ENCODE results near the gene BTC. TPM values are rescaled to one million over a fixed set of nuclear protein-coding genes. Genes with fewer than 3 reads are reported as not detected.

Gene BTC
- total RNA-seq, 4 donors from 2014 or later: 0.10 to 0.16 TPM; not detected in 2

DNA sequence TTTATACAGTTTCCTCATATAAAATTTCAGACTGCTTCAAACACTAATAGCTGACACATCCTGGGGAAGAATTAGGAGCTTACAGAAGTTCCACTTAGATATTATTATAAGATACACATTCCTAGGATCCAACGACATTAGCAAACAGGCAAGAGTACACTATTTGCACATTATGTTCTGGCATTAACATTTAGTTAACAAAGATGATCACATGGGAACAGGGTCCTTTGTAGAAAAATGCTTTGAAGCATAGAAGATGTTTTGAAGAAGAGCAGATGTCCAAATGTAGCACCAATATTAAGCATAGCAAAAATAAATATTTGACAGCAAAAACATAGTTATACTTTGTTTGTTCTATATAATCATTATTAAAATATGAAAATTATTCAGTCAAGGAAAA lies 52.1 kb downstream of the BTC start:
- DNase-seq: no peak
- H3K36me3 ChIP-seq: no peaks in the 10 kb centered on the region
- ATAC-seq: no peak
- no peak overlapping the region for H3K4me3 ChIP-seq
- H3K4me1 ChIP-seq: no peaks in the 10 kb centered on the region
- no peaks in the 10 kb centered on the region for H3K27me3 ChIP-seq
- no peak overlapping the region for H3K27ac ChIP-seq
- in situ Hi-C loops (cut with MboI; ENCODE audit: low sequenced_read_pairs in 4 of 4) (no loop called here), intact Hi-C loops (cut with DNase I; ENCODE audit: low total_unique reads) (no loop called here)
- H3K9me3 ChIP-seq: no peaks in the 10 kb centered on the region
- TF ChIP-seq POLR2A (IDR thresholded peaks at IDR 0.05): no peak
- TF ChIP-seq, protein P1, sequence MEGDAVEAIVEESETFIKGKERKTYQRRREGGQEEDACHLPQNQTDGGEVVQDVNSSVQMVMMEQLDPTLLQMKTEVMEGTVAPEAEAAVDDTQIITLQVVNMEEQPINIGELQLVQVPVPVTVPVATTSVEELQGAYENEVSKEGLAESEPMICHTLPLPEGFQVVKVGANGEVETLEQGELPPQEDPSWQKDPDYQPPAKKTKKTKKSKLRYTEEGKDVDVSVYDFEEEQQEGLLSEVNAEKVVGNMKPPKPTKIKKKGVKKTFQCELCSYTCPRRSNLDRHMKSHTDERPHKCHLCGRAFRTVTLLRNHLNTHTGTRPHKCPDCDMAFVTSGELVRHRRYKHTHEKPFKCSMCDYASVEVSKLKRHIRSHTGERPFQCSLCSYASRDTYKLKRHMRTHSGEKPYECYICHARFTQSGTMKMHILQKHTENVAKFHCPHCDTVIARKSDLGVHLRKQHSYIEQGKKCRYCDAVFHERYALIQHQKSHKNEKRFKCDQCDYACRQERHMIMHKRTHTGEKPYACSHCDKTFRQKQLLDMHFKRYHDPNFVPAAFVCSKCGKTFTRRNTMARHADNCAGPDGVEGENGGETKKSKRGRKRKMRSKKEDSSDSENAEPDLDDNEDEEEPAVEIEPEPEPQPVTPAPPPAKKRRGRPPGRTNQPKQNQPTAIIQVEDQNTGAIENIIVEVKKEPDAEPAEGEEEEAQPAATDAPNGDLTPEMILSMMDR (IDR thresholded peaks at IDR 0.05 in 4 of 5, conservative IDR thresholded peaks at IDR 0.05 in 1 of 5): no peak

DNA sequence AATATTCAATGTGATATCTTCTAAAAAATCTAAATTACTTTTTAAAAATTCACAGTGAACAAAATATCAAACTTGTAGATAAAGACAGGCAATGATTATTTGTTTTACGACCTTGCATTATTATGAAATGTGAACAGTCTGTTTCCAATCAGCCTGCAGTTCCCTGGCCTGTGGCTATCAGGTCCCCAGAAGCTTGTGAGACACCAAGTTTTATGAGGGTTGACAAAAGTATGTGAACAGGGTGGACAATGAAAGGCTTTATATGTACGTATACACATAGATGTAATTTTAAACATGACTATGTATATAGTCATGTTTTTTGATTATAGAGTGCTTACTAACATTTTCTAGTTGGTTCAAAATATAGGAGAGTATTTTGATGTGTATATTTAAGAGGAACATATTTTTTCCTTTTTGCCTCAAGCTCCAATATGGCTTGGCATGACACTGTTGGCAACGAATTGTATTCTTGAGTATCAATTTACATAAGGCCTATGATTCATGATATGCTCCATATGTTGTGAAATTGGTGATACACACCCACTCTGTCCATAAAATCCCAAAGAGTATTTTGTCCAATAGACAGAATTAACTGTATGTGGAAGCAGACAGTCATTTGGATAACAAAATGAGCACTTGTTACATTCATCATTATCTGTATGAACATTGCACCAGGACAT lies 55.7 kb downstream of the BTC start:
- no peak overlapping the region for H3K4me3 ChIP-seq
- no peaks in the 10 kb centered on the region for H3K36me3 ChIP-seq
- ATAC-seq: no peak
- H3K4me1 ChIP-seq: no peaks in the 10 kb centered on the region
- no peaks in the 10 kb centered on the region for H3K27me3 ChIP-seq
- H3K27ac ChIP-seq: no peak overlapping the region
- intact Hi-C loops (cut with DNase I; ENCODE audit: low total_unique reads): no loop called here
- no peaks in the 10 kb centered on the region for H3K9me3 ChIP-seq
- TF ChIP-seq, protein P1 (IDR thresholded peaks at IDR 0.05 in 4 of 5, conservative IDR thresholded peaks at IDR 0.05 in 1 of 5): no peak
- no peak for TF ChIP-seq POLR2A (IDR thresholded peaks at IDR 0.05)
- DNase-seq: no peak
- in situ Hi-C loops (cut with MboI; ENCODE audit: low sequenced_read_pairs in 4 of 4): no loop called here

DNA sequence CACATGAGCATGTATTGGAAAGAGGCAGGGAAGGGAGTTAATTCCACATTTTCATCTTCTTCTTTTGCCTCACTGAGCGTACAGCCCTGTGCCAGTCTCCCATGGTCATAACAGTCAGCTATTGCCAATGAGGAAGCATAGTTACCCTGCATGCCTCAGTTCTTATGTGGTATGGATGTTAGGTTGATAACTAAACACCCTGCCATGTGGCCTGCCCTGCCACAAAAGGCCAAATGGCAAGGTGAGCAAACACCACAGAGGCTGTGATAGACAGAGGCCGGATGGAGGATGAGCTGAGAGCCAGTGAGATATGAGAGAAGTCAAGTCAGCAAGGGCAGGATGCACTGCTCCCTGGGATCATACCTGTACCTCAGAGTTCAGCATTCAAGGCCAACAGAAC lies 59.3 kb downstream of the BTC start:
- Histone ChIP-seq H3K4me1 (no peaks in the 10 kb centered on the region), H3K27ac (no peak overlapping the region), H3K27me3 (no peaks in the 10 kb centered on the region), H3K4me3 (no peak overlapping the region), H3K9me3 (no peaks in the 10 kb centered on the region), H3K36me3 (no peaks in the 10 kb centered on the region)
- in situ Hi-C loops (cut with MboI; ENCODE audit: low sequenced_read_pairs in 4 of 4): no loop called here
- ATAC-seq (no peak), DNase-seq (no peak)
- no peak for TF ChIP-seq POLR2A (IDR thresholded peaks at IDR 0.05)
- TF ChIP-seq, protein P1 (IDR thresholded peaks at IDR 0.05 in 4 of 5, conservative IDR thresholded peaks at IDR 0.05 in 1 of 5): no peak
- intact Hi-C loops (cut with DNase I; ENCODE audit: low total_unique reads): no loop called here

DNA sequence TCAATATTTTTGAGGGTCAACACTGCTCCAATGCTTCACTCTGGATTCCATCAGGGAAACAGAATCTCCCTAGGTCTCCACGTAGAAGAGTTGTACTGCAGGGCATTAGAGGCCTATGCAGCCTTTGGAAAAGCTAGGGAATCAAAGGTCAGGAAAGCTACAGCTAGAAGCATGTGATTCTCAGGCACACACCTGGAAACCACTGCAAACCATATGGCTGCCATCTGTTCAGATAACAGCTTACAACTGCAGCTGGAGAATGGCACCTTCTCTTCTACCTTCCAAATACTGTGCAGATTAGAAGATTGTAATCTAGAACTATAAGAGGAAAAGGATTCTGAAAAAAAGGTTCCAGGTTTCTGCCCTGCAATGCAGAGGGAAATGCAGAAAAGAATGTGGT lies 60.6 kb downstream of the BTC start:
- in situ Hi-C loops (cut with MboI; ENCODE audit: low sequenced_read_pairs in 4 of 4) (no loop called here), intact Hi-C loops (cut with DNase I; ENCODE audit: low total_unique reads) (no loop called here)
- Histone ChIP-seq H3K9me3 (no peaks in the 10 kb centered on the region), H3K4me3 (no peak overlapping the region), H3K27me3 (no peaks in the 10 kb centered on the region), H3K4me1 (no peaks in the 10 kb centered on the region), H3K36me3 (no peaks in the 10 kb centered on the region), H3K27ac (no peak overlapping the region)
- DNase-seq (no peak), ATAC-seq (no peak)
- TF ChIP-seq POLR2A (IDR thresholded peaks at IDR 0.05): no peak
- TF ChIP-seq, protein P1 (IDR thresholded peaks at IDR 0.05 in 4 of 5, conservative IDR thresholded peaks at IDR 0.05 in 1 of 5): no peak

DNA sequence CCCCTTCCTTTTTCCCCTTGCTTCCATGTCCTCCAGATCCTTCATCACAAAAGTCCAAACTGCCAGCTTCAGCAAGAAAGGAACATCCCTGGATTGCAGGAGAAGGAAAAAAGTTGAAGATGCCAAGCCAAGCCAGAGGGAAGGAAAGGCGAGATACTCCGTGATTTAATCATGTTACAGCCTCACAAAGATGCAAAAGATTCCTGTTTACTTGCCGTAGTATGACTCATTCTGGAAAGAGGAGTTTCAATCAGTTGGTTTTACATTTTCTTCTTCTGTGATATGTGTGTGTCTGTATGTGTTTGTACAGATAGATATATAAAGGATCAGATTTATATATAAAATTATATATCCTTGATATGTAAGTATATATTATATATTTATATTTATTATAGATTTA lies 69.3 kb downstream of the BTC start:
- DNase-seq (no peak), ATAC-seq (no peak)
- TF ChIP-seq POLR2A (IDR thresholded peaks at IDR 0.05): no peak
- TF ChIP-seq, protein P1 (IDR thresholded peaks at IDR 0.05 in 4 of 5, conservative IDR thresholded peaks at IDR 0.05 in 1 of 5): no peak
- intact Hi-C loops (cut with DNase I; ENCODE audit: low total_unique reads) (no loop called here), in situ Hi-C loops (cut with MboI; ENCODE audit: low sequenced_read_pairs in 4 of 4) (no loop called here)
- Histone ChIP-seq H3K27me3 (no peaks in the 10 kb centered on the region), H3K4me1 (no peaks in the 10 kb centered on the region), H3K9me3 (no peaks in the 10 kb centered on the region), H3K4me3 (no peak overlapping the region), H3K36me3 (no peaks in the 10 kb centered on the region), H3K27ac (no peak overlapping the region)
